GM10266 (cell line): ENCODE data around the gene ASIC2.

ENCODE experiments used
- DNase-seq: peaks from one replicate; pipeline ENCODE4 v3.0.0; 2012; ENCODE audit errors: extremely low spot score
- CTCF ChIP-seq: IDR thresholded peaks from 2 replicates; pipeline ENCODE4 v1.5.1; 2012; ENCODE audit warnings: mild to moderate bottlenecking, low read depth; ENCODE audit not compliant: control insufficient read depth, insufficient read depth; ENCODE audit errors: missing control alignments

The ASIC2 gene

GRCh38 chr17:33038740-33039139 lies 254.4 kb downstream of the ASIC2 start:
- DNase-seq = no peak
- TF ChIP-seq CTCF = peak; percentile 46

GRCh38 chr17:33033176-33033575 lies 259.9 kb downstream of the ASIC2 start:
- TF ChIP-seq CTCF = no peak
- DNase-seq = no peak

GRCh38 chr17:33028778-33029177 lies 264.3 kb downstream of the ASIC2 start:
- no peak for DNase-seq
- no peak for TF ChIP-seq CTCF

GRCh38 chr17:33028061-33028460 lies 265.0 kb downstream of the ASIC2 start:
- no peak for TF ChIP-seq CTCF
- no peak for DNase-seq

- DNase-seq = no peak
- TF ChIP-seq CTCF = no peak
These were observed 268.2 kb downstream of the ASIC2 start for GRCh38 chr17:33024688-33025486.

- no peak for TF ChIP-seq CTCF
- no peak for DNase-seq
These were observed 269.3 kb downstream of the ASIC2 start for GRCh38 chr17:33023790-33024189.

GRCh38 chr17:33021731-33022408 lies 271.2 kb downstream of the ASIC2 start:
- no peak for TF ChIP-seq CTCF
- DNase-seq = no peak
